Astrocyte (in vitro differentiated cells and primary cell): ENCODE measurements around the gene PDLIM7.

Source experiments
- EZH2 ChIP-seq: IDR thresholded peaks from 2 replicates; pipeline ENCODE4 v1.6.1; 2012; ENCODE audit warnings: mild to moderate bottlenecking, low read length, inconsistent platforms; ENCODE audit not compliant: insufficient read depth
- TF ChIP-seq, protein P1 (sequence below): IDR thresholded peaks from 2 replicates; pipeline ENCODE4 v1.5.1; 2011; ENCODE audit warnings: low read depth, mild to moderate bottlenecking, inconsistent platforms, low read length, moderate library complexity; ENCODE audit not compliant: insufficient read depth

DNA sequence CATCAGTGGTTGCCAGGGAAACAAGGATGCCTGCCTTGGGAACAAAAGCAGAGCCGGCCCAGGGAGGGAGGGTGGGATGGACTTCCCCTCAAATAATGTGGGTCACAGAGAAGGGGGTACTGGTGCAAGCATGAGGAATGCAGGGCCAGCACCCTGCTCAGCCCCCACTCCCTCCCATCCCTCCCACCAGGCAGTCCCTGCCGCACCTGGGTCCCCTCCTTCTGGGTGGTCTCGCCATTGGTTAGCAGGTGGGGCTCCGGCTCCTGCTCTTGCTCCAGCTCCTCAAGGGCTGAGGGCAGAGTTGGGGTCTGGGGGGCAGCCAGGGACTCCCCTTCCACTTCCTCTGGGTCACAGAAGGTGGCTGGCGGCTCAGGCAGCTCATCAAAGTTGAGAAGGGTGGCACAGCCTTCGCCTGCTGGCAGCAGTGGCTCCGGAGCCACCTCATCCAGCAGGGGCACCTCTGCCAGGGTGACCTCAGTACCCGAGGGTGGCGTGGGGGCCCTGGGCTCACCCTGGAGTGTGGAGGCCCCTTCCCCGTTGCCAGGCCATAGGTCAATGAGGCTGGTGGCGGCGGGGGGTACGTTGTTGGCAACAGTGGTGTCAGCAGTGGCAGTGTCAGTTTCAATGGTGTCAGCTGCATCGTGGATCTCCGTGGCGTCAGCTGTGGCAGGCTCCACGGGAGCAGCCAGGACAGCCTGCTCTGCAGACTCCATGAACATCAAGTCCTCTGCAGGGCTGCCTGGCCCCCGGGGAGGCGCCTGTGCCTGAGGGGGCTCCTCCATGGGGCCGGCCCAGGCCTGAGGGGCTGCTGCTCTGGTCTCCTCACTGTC lies 39.3 kb downstream of the PDLIM7 start:
- TF ChIP-seq, protein P1, sequence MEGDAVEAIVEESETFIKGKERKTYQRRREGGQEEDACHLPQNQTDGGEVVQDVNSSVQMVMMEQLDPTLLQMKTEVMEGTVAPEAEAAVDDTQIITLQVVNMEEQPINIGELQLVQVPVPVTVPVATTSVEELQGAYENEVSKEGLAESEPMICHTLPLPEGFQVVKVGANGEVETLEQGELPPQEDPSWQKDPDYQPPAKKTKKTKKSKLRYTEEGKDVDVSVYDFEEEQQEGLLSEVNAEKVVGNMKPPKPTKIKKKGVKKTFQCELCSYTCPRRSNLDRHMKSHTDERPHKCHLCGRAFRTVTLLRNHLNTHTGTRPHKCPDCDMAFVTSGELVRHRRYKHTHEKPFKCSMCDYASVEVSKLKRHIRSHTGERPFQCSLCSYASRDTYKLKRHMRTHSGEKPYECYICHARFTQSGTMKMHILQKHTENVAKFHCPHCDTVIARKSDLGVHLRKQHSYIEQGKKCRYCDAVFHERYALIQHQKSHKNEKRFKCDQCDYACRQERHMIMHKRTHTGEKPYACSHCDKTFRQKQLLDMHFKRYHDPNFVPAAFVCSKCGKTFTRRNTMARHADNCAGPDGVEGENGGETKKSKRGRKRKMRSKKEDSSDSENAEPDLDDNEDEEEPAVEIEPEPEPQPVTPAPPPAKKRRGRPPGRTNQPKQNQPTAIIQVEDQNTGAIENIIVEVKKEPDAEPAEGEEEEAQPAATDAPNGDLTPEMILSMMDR, result no peak
- no peak for TF ChIP-seq EZH2
